ENCODE results near the gene AGAP1.

The AGAP1 gene

DNA sequence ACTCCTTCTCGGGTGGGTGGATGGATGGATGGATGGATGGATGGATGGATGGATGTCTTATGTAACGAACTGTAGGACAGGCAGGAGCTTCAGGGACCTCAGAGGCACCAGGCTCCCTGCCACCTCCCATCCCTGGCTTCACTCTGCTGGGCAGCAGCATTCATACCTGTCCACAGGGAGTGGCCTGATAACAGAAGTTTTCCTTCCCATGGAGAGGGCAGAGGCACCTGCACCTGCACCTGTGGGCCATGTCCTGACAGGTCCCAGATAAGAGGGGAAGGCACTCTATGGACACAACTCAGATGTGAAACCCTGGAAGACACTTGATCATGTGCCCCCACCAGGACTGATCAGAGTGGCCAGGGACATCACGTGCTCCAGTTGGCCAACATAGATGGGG lies 532.0 kb downstream of the AGAP1 start:
- TF ChIP-seq, protein P1, sequence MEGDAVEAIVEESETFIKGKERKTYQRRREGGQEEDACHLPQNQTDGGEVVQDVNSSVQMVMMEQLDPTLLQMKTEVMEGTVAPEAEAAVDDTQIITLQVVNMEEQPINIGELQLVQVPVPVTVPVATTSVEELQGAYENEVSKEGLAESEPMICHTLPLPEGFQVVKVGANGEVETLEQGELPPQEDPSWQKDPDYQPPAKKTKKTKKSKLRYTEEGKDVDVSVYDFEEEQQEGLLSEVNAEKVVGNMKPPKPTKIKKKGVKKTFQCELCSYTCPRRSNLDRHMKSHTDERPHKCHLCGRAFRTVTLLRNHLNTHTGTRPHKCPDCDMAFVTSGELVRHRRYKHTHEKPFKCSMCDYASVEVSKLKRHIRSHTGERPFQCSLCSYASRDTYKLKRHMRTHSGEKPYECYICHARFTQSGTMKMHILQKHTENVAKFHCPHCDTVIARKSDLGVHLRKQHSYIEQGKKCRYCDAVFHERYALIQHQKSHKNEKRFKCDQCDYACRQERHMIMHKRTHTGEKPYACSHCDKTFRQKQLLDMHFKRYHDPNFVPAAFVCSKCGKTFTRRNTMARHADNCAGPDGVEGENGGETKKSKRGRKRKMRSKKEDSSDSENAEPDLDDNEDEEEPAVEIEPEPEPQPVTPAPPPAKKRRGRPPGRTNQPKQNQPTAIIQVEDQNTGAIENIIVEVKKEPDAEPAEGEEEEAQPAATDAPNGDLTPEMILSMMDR (IDR thresholded peaks at IDR 0.05; ENCODE audit: control insufficient read depth, extremely low read depth, insufficient read depth), result no peak
- DNase-seq (ENCODE audit: low read depth), result no peak
- H3K4me3 ChIP-seq (ENCODE audit: low read depth, low read length), result no peak overlapping the region

- peak; percentile 1 for DNase-seq (ENCODE audit: low read depth)
- TF ChIP-seq, protein P1 (IDR thresholded peaks at IDR 0.05; ENCODE audit: control insufficient read depth, extremely low read depth, insufficient read depth), result no peak
- no peak overlapping the region for H3K4me3 ChIP-seq (ENCODE audit: low read depth, low read length)
Observed at GRCh38 chr2:236026841-236027240, 533.0 kb downstream of the AGAP1 start.

DNA sequence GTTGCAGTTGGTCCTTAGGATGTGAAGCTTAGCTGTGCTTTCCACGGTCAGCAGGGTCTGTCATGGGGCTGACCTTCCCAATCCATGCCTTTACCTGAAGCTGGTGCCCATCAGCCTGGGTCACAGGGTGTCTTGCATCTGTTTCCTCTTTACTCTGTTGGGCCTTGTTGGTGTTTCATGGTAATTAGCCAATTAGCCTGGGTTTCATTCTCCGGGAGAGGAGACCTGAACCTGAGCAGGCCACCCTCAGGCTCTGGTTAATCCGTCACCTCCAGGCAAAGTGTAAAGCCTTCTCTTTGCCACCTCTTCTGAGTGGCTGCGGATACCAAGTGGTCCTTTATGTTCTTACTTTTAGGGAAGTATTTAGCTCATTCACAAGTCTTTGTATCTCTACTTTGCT lies 534.2 kb downstream of the AGAP1 start:
- DNase-seq (ENCODE audit: low read depth), result no peak
- TF ChIP-seq, protein P1 (IDR thresholded peaks at IDR 0.05; ENCODE audit: control insufficient read depth, extremely low read depth, insufficient read depth), result no peak
- H3K4me3 ChIP-seq (ENCODE audit: low read depth, low read length), result no peak overlapping the region

DNA sequence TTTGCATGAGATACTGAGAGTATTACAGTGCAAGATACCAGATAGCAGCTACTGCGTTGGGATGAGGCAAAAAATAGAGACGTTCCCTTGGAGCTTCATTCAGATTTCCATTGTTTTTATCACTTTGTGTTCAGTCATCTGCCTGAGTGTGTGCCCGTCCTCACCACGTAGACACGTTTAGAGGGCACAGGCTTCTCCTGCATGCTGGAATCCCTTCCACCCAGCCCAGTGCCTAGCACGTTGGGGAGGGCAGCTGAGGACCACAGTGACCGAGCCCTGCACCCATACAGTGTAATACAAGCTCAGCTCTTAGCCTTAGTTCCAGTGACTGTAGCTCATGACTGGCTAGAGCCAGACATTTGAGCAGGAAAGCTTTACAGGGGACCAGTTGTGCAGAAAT lies 539.6 kb downstream of the AGAP1 start:
- H3K4me3 ChIP-seq (ENCODE audit: low read depth, low read length), result no peak overlapping the region
- TF ChIP-seq, protein P1 (IDR thresholded peaks at IDR 0.05; ENCODE audit: control insufficient read depth, extremely low read depth, insufficient read depth), result no peak
- no peak for DNase-seq (ENCODE audit: low read depth)

DNA sequence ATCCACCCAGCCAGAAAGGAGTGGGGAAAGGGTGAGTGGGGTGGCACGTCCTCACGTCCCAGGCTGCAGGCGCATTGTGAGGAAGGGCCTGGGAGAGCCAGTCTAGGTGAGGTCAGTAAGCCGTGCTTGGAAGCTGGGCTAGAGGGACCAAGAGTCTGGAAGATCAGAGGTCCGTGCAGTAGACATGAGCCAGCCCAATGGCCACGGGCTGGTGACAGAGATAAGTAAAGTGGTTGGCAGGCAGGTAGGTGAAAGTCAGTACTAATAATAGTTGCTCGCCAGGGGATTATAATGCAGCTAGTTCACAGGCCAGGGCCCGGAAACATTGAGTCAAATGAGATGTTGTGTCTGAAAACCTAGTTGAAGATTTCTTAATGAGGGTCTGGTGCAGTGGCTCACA lies 541.1 kb downstream of the AGAP1 start:
- TF ChIP-seq, protein P1 (IDR thresholded peaks at IDR 0.05; ENCODE audit: control insufficient read depth, extremely low read depth, insufficient read depth), result no peak
- H3K4me3 ChIP-seq (ENCODE audit: low read depth, low read length), result no peak overlapping the region
- no peak for DNase-seq (ENCODE audit: low read depth)

- H3K4me3 ChIP-seq (ENCODE audit: low read depth, low read length), result no peak overlapping the region
- no peak for DNase-seq (ENCODE audit: low read depth)
- TF ChIP-seq, protein P1 (IDR thresholded peaks at IDR 0.05; ENCODE audit: control insufficient read depth, extremely low read depth, insufficient read depth), result no peak
Observed at GRCh38 chr2:236036045-236036444, 542.2 kb downstream of the AGAP1 start.

GRCh38 chr2:236038096-236038495 lies 544.3 kb downstream of the AGAP1 start:
- no peak overlapping the region for H3K4me3 ChIP-seq (ENCODE audit: low read depth, low read length)
- DNase-seq (ENCODE audit: low read depth), result no peak
- TF ChIP-seq, protein P1 (IDR thresholded peaks at IDR 0.05; ENCODE audit: control insufficient read depth, extremely low read depth, insufficient read depth), result no peak
